HG03066 (cell line): ENCODE data around the gene PDSS2.
"Not testable (repeated sequence)": the region's sequence is repeated elsewhere in the genome, so short reads cannot be mapped to it uniquely, and the experiment has no call there.

Experiments
- ATAC-seq: cut with Tn5 transposase; IDR thresholded peaks from one replicate; pipeline ENCODE4 v1.9.1; 2021; ENCODE audit warnings: low read depth; ENCODE audit not compliant: unreplicated experiment

PDSS2 gene

GRCh38 chr6:107128175-107128574 is 331.2 kb downstream of the PDSS2 start:
- ATAC-seq, result no peak

DNA sequence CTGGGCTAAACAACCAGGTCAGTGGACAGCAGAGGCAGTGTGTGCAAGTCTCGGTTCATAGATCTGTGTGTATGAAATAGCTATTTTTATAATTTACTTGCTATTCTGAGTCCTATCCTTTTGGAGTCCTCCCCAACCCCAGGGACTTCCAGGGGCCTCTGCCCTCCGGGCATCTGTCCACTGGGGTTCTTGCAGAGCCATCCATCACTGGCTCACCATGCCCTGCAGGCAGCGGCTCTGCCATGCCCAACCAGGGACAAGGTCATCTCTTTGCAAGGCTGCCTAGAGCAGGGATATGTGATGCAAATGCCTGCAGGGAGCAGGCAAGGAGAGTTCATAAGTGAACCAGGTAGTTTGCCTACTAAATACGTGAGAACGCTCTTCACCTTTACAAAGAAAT is 333.6 kb downstream of the PDSS2 start:
- no peak for ATAC-seq

- ATAC-seq, result peak; percentile 80
Measured at GRCh38 chr6:107124934-107125348, 334.4 kb downstream of the PDSS2 start.

GRCh38 chr6:107123501-107123900 is 335.9 kb downstream of the PDSS2 start:
- no peak for ATAC-seq

GRCh38 chr6:107122748-107123147 is 336.6 kb downstream of the PDSS2 start:
- ATAC-seq, result no peak

GRCh38 chr6:107121964-107122495 is 337.3 kb downstream of the PDSS2 start:
- ATAC-seq, result no peak

DNA sequence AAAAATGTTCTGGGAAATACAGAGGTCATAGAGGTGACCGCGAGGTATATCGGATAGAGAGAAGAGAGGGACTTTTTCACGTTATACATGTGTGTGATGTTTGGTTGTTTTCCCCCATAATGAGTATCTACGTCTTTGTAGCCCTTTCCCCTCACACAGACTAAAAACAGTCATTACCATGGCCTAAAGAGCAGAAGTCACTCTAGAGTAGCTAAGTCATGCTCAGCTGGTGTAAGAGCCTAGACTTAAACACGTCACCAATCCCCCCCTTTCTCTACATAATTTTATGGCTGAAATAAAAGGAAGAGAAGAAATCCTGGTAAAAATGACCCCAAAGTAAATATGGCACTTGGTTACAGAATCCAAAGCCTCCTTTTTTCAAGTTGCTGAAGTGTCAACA is 338.1 kb downstream of the PDSS2 start:
- no peak for ATAC-seq

GRCh38 chr6:107120404-107120803 is 339.0 kb downstream of the PDSS2 start:
- no peak for ATAC-seq

DNA sequence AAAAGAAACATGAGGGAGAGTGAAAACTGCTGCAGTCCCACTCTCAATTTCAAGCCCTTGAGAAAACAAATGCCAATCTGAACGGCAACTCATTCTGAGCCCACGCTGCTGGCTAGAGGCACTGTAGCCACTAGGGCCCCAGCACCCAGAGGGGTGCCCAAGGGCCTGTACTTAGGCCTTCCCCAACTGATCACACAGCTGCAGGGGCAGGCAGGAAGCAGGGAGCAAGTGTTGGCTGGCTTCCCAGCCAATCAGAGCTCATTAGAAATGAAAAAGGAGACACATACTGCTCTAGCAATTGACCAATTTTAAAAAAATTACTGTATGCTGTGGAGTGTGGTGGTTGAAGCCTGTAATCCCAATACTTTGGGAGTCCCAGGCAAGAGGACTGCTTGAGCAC is 340.4 kb downstream of the PDSS2 start:
- ATAC-seq, result no peak

GRCh38 chr6:107118540-107118939 is 340.8 kb downstream of the PDSS2 start:
- ATAC-seq, result not testable (repeated sequence)

DNA sequence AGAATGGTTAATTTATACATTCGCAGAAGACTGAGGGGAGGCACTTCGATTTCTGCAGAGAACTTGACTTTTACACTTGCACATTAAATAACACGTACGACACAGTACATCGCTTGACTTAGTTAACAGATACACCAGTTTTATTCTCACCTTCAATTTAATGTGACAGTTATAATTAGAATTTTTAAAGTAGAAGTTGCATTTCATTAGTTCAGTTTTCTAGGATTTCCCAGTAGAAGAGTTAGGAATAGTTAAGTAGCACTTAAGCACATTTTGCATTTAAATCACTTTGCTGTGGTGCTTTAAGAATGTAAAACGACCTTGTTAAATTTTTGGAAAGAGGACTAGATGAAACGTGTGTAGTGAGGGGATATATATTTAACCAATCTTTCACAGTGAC is 342.4 kb downstream of the PDSS2 start:
- no peak for ATAC-seq

DNA sequence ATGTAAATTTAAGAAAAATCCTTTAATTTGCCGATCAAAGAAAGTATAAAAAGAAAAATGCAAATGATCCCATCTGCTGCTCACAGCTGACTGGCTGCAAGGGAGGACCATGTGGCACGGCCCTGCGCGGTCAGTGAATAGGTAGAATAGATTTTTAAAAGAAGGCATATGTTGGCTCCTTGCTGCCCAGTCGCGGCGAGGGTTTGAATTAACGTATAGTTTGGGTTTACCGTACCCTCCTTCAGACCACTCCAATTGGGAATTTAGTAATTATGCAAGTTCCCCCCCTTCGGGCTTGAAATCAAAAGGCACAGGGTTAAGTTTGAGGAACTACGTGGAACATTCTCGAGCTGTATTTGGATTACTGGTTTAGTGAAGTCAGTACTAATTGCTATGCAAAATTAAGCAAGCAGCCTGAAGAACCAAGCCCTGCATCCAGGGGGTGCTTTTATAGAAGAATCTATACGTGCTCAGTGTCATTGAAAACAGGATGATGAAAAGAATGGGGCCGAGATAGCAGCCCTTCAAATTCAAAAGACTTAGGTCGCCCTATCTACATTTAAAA is 343.0 kb downstream of the PDSS2 start:
- no peak for ATAC-seq

GRCh38 chr6:107115695-107116327 is 343.6 kb downstream of the PDSS2 start:
- ATAC-seq, result no peak

- peak; percentile 18 for ATAC-seq
Measured at GRCh38 chr6:107114926-107115694, 344.3 kb downstream of the PDSS2 start, which contains the start of gene BEND3. Gene BEND3 (minus strand): TSS chr6:107115515. CDS start chr6:107099285, 16,230 bp downstream.

- peak; percentile 57 for ATAC-seq
Measured at GRCh38 chr6:107114213-107114925, 345.0 kb downstream of the PDSS2 start.

GRCh38 chr6:107110200-107110599 is 349.2 kb downstream of the PDSS2 start:
- ATAC-seq, result no peak

- no peak for ATAC-seq
Measured at GRCh38 chr6:107108201-107108890, 351.0 kb downstream of the PDSS2 start.

DNA sequence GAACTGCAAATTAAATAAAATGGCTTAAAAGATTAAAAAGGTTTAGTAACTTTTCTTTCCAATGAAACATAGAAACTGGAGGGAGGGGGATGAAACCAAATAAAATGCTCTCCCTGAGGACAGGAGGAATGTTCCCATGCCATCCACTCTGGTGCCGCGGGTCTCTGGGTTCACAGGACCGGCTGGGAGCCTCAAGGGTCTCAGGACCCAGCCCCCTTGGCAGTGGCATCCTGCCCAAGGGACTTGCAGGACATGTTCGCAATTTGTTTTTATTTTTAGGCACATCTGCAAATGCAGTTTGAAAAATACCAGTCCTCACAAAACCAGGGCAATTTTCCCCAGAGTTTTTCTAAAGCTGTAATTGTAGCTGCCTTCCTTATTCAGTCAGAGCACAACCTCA is 351.6 kb downstream of the PDSS2 start:
- no peak for ATAC-seq

DNA sequence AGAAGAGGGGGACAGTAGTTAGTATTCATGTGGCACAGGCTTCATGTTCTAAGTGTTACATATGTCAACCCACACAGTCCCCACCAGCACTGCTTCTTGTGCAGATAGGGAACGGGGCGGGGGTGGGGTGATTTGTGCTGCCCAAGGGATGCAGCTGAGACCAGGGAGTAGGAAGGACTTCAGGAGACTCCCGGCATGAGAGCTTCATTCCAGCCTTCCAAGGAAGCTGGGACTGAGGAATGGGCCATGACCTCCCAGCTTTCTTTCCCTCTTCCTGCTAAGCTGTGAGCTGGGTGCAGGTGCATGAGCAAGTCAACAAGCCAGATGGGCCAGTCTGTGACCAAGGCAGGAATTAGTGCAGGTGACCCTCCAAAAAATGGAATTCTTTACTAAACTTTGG is 353.2 kb downstream of the PDSS2 start:
- ATAC-seq, result no peak

DNA sequence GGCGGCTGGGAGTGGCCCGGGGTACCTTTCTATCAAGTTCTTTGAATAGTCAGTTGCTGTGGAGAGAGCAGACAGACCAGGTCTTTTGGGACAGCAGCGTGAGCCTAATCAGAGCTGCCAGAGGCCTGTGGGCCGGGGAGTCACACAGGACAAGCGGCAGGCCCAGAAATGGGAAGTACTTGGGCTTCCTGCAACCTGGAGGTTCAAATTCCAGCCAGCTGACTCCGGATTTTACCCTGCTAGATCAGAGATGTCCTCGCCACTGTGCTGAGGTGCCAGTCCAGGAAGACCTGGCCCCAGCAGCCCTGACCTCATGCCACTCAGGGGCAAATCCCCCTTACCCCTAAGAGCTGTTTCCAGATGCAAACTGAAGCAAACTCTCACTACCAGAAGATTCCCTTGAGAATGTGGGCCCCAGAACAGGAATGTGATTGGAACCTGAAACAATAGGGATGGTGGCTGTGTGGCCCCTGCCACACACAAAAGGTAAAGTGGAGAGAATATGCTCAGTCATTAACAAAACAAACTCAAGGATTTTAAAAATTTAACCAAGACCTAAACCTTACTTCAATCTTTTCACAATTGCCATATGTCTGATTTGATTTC is 353.8 kb downstream of the PDSS2 start:
- ATAC-seq, result no peak
